Kasumi-1 (cell line): ENCODE results near the gene OR4D11.
"Not testable (repeated sequence)": the region's sequence is repeated elsewhere in the genome, so short reads cannot be mapped to it uniquely, and the experiment has no call there.

Experiments
- DNase-seq, 2 experiments: peaks; one replicate each; lab custom pipeline; 2025; lab: John Stamatoyannopoulos, UW

Gene OR4D11

DNA sequence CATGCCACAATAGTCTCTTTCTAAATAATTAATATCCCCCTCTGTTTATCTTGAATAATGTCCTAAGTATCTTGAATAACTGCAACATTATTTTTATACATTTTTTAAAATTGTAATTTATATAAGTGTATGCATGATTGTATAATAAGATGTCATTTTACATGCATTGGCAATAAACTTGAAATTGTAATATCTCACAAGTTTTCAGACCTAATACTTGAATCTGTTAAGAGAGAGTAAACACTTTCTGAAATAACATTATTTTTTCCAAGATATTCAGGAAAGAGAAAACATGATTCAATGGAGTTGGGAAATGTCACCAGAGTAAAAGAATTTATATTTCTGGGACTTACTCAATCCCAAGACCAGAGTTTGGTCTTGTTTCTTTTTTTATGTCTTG lies at the start of gene OR4D11:
OR4D11 (plus strand) TSS at position 301 of the 400 bp plus-strand sequence; CDS start at position 301, 0 bp downstream.
- DNase-seq: no peak

- DNase-seq: no peak
These were observed 46.7 kb upstream of the OR4D11 start, which contains the start of gene OR4D6 for GRCh38 chr11:59456661-59457060. OR4D6 (plus strand) TSS chr11:59456961; CDS start chr11:59456961, 0 bp downstream.

- DNase-seq: no peak
These were observed 43.5 kb upstream of the OR4D11 start for GRCh38 chr11:59459916-59460315.

DNA sequence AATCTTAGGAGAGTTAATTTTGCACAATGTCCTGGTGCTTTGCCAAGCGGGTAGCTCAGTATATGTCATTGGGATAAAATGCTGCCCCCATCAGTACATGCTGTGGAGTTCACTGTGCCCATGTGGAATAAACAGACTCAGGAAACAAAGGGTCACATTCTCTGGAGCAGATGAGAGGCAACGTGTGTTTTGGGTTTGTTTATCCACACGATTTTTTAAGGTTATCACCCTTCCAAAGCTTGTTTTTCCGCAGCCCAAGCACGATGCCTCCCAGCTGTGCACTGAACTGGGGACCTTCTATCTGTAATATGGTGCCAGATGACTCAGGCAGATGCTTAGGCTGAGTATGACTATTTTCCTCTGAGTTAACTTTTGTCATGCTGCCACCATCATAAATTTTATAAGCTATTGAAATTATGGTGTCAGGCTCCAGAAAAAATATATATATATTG lies 40.2 kb upstream of the OR4D11 start:
- no peak for DNase-seq

- DNase-seq: no peak
These were observed 30.4 kb upstream of the OR4D11 start, which contains the start of gene OR4D10 for GRCh38 chr11:59473015-59473414. OR4D10 (plus strand) TSS chr11:59473315; CDS start chr11:59477430, 4,115 bp downstream.

DNA sequence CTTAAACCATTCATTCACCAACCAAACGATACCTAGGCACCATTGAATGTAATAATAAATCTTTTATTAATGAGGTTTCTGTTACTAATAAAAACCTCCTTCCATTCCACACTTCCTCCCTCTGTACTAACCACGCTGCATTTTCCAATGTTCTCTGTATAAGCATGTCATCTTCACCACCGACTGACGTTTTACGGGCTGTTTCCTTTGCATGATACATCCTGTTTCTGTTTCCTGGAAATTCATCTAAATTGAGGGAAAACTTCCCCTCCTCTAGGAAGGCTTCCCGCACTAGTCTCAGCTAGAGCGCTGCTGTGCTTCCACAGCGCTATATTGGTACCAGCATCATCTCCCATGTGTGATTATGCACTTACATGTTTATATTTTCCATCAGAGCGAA lies 28.2 kb upstream of the OR4D11 start:
- no peak for DNase-seq

DNA sequence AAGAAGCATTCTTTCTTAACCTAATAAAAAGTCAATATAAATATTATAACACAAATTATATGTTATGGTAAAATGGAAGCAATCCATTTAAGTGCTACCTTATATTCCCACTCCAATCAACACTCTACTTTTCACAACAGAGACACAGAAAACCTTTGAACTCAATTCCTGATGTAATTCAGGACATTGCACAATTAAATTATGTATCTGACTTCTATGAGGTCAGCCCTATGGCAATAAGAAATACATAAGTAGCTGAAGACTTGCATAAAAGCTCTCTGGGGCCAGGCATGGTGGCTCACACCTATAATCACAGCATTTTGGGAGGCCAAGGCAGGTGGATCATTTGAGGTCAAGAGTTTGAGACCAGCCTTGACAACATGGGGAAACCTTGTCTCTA lies 23.5 kb upstream of the OR4D11 start:
- no peak for DNase-seq

DNA sequence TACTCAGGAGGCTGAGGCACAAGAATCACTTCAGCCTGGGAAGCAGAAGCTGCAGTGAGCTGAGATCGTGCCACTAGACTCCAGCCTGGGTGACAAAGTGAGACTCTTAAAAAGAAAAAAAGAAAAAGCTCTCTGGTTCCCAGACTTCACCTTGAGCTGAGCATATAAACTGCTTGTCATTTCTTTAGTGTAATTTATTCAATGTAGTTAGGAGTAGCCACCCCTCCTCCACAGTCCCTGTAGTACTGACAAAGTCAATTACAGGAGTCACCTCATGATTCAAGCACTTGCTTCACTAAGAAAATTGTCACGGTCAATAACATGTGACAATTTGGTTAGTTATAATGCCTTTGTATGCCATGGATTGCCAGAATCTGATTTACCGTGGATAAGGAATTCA lies 23.0 kb upstream of the OR4D11 start:
- DNase-seq: no peak

- DNase-seq: no peak
These were observed 1.4 kb upstream of the OR4D11 start for GRCh38 chr11:59501931-59502330.

DNA sequence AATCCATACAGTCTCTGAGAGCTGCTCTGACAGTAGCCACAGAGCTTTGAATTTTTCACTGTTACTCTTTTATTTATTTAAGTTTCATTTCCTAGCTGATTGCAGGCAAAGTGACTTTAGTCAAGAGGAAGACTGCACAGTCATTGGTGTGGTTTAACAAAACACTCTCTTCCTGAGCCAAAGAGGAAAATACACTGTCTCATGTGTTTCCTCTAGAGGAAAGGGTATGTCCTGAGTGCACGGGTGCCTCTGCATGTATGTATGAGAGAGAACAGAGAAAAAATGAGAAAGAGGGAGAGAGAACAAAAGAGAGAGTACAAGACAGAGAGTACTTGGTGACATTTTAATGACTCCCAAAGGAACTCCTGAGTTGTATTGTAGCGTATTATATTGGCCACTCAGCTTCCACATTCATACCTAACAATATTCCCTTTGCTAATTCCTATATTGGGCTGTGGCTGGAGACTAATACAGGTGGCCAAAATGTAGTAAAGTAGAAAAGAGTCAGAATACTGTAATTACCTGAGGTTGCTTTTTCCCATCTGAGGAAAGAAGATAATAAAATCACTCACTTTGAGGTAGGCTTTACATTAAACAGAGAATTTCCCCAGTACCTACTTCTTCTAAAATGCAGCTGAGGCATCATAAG lies 7.7 kb downstream of the OR4D11 start, which contains the start of gene OR4D9:
OR4D9 (plus strand) TSS at position 599 of the 649 bp plus-strand sequence. CDS start 3,374 bp downstream, outside the sequence.
- DNase-seq: peak; percentile 68 to 81

DNA sequence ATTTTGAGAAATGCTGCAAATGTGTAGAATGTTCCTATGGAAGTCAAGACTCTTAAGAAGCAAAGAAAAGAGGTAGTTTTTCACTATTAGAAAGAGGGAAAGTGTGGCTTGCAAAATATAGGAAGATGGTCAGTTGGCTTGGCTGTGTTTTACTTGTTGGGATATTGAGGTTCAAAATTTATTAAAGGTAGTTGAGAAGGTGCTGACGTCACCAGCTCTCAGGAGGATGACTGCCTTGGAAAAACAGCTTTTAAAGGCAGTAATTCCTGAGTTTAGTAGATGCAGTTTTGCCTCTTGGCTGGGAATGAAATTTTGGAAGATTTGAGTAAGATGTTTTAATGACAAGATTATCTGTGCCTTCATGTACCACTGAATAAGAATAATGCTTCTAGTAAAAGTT lies 8.3 kb downstream of the OR4D11 start:
- DNase-seq: no peak

DNA sequence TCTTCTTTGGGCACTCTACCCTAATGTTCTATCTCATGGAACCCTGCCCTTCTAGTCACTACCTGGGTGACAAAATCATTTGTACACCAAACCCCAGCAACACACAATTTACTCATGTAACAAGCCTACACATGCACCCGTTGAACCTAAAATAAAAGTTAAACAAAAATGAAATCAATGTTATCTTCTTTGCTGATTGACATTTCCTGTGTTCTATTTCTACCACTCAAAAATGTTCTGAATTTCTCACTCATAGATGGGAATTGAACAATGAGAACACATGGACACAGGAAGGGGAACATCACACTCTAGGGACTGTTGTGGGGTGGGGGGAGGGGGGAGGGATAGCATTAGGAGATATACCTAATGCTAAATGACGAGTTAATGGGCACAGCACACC lies 16.8 kb downstream of the OR4D11 start:
- DNase-seq: not testable (repeated sequence)

- DNase-seq: no peak
These were observed 17.4 kb downstream of the OR4D11 start for GRCh38 chr11:59520741-59521140.

GRCh38 chr11:59523541-59523940 lies 20.2 kb downstream of the OR4D11 start:
- DNase-seq: peak; percentile 15 to 24

DNA sequence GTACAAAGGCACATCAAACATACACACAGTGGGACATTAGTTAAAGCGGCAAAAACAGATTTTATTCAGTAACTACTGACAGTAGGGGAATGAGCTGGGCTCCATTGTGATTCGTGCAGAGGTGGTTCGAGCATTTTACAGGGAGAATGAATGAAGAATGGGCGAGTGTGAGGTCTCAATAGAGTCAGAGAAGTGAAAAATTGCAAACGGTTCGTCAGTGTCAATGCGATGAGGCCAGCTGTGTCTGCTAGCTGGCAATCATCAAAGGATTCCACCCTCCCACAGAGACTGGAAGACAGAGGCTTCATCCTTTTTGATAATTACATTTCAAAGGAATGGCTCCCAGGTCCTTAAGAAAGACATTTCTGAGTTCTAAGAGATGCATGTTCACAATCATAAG lies 25.3 kb downstream of the OR4D11 start:
- no peak for DNase-seq

- DNase-seq: no peak
These were observed 29.2 kb downstream of the OR4D11 start for GRCh38 chr11:59532620-59533019.

- DNase-seq: no peak
These were observed 31.3 kb downstream of the OR4D11 start for GRCh38 chr11:59534676-59535075.

DNA sequence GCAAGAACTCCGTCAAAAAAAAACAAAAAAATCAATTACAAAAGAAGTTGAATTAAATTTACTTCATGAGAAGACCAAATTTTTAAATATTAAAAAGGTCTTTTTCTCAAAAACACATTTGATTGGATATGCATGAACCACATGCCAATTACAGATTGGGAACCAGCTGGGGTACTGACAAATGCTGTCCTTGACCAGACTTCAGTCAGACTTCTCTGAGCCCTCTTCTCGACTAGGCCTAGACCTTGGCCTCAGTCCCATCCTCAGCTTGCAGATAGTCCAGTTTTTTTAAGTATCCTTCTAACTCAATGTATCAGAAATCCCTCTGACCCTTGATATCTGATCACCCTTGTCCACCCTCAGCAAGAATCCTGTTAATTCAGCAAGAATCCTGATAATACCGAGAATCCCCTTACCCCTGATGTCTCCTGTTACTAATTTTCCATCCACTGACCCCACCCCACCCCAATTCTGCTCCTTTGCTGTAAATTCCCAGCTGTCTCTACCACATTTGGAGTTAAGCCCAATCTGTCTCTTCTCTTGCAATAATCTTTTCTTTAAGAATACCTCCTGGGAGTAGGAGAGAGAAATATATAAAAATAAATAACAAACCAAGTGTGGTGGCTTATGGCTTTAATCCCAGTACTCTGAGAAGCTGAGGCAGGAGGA lies 38.9 kb downstream of the OR4D11 start:
- DNase-seq: no peak

DNA sequence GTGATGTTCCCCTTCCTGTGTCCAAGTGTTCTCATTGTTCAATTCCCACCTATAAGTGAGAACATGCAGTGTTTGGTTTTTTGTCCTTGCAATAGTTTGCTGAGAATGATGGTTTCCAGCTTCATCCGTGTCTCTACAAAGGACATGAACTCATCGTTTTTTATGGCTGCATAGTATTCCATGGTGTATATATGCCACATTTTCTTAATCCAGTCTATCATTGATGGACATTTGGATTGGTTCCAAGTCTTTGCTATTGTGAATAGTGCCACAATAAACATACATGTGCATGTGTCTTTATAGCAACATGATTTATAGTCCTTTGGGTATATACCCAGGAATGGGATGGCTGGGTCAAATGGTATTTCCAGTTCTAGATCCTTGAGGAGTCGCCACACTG lies 40.3 kb downstream of the OR4D11 start:
- DNase-seq: not testable (repeated sequence)

DNA sequence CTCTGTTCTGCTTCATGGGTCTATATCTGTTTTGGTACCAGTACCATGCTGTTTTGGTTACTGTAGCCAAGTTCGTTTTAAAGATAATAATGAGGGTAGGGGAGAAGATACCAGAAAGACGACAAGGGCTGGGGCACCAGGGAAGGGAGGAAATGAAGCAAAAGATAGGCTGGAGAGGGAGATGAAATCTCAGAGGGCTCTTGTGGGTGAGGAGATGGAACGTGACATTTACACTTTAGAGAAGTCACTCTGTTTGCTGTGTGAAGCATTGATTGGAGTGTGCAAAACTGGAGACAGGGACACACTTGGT lies 41.4 kb downstream of the OR4D11 start:
- DNase-seq: no peak

- DNase-seq: no peak
These were observed 42.0 kb downstream of the OR4D11 start for GRCh38 chr11:59545179-59546020.

GRCh38 chr11:59547605-59548308 lies 44.4 kb downstream of the OR4D11 start:
- DNase-seq: not testable (repeated sequence)
